Endodermal cell (in vitro differentiated cells): ENCODE data around the gene PLAGL1. TPM values are rescaled to one million over a fixed set of nuclear protein-coding genes. Genes with fewer than 3 reads are reported as not detected.

ENCODE experiments used
- DNase-seq: peaks from one replicate; pipeline ENCODE4 v3.0.0-alpha.2; 2017
- H3K27ac ChIP-seq: 2 replicates; pipeline ENCODE4 v1.5.1; 2013; ENCODE audit warnings: mild to moderate bottlenecking, low read depth, low read length, moderate library complexity
- H3K27me3 ChIP-seq: 2 replicates; pipeline ENCODE4 v1.6.1; 2013; ENCODE audit warnings: mild to moderate bottlenecking, low read length, moderate library complexity; ENCODE audit not compliant: insufficient read depth, control insufficient read depth, poor library complexity, severe bottlenecking
- H3K36me3 ChIP-seq: 2 replicates; pipeline ENCODE4 v1.7.0; 2013; ENCODE audit warnings: mild to moderate bottlenecking, low read length, moderate library complexity; ENCODE audit not compliant: control insufficient read depth, insufficient read depth
- H3K4me1 ChIP-seq: one replicate; pipeline ENCODE4 v1.7.0; 2013; ENCODE audit warnings: low read length; ENCODE audit not compliant: control insufficient read depth, insufficient read depth
- H3K4me3 ChIP-seq: 2 replicates; pipeline ENCODE4 v1.5.1; 2013; ENCODE audit warnings: mild to moderate bottlenecking, low read length, moderate library complexity
- H3K9ac ChIP-seq: 2 replicates; pipeline ENCODE4 v1.6.1; 2013; ENCODE audit warnings: mild to moderate bottlenecking, low read length, moderate library complexity; ENCODE audit not compliant: poor library complexity, severe bottlenecking; ENCODE audit errors: extremely low read depth
- H3K9me3 ChIP-seq: 2 replicates; pipeline ENCODE4 v1.6.1; 2013; ENCODE audit warnings: mild to moderate bottlenecking, low read length, moderate library complexity; ENCODE audit not compliant: control insufficient read depth
- H3K27ac Mint-ChIP-seq: 2 replicates; pipeline ENCODE4 v1.8.0; 2020; ENCODE audit warnings: mixed read lengths
- H3K27me3 Mint-ChIP-seq: 2 replicates; pipeline ENCODE4 v1.8.0; 2021; ENCODE audit warnings: mild to moderate bottlenecking, mixed read lengths; ENCODE audit not compliant: insufficient read depth
- H3K36me3 Mint-ChIP-seq: 2 replicates; pipeline ENCODE4 v1.8.0; 2020; ENCODE audit warnings: low read depth, mixed read lengths
- H3K4me1 Mint-ChIP-seq: 2 replicates; pipeline ENCODE4 v1.8.0; 2020; ENCODE audit warnings: mixed read lengths
- H3K4me3 Mint-ChIP-seq: 2 replicates; pipeline ENCODE4 v1.8.0; 2020; ENCODE audit warnings: mild to moderate bottlenecking, moderate library complexity, mixed read lengths
- H3K9me3 Mint-ChIP-seq: 2 replicates; pipeline ENCODE4 v1.8.0; 2020; ENCODE audit warnings: mild to moderate bottlenecking, mixed read lengths
- WGBS, 2 experiments: methylation state at CpG; one replicate each; pipeline versions ENCODE4 v1.1.5 to v1.1.7; 2013; ENCODE audit warnings: missing lambda C conversion rate in 2 of 2, mixed read lengths in 1 of 2; ENCODE audit not compliant: insufficient coverage in 1 of 2, insufficient read length in 1 of 2; 5-methylcytosine and 5-hydroxymethylcytosine counted together
- total RNA-seq, 2 donors: library from RNA; stranded (reverse); fragmentation: NEBNext Ultra II Directional in 1 of 2; extraction: Animal tissue kit (Norgen Biotek cat#: 25700) in 1 of 2; gene quantifications; 2 replicates in 1 of 2; 3 replicates in 1 of 2; pipeline ENCODE4 v1.2.1, GENCODE V29; 2021
- TF ChIP-seq, protein P1 (sequence below): fragments of 200-600 bp; sonication (generic); conservative IDR thresholded peaks from 2 replicates; pipeline ENCODE4 v1.5.0; 2021; ENCODE audit warnings: antibody characterized with exemption, mild to moderate bottlenecking

Gene PLAGL1
- total RNA-seq, 2 donors from 2014 or later: 1.4 to 1.6 TPM

GRCh38 chr6:143980921-143981320 lies 27.1 kb downstream of the PLAGL1 start:
- DNase-seq: no peak
- Histone ChIP-seq H3K4me3 (no peak overlapping the region), H3K9ac (no peak overlapping the region), H3K9me3 (peaks cover 14% of the 10 kb centered on the region), H3K27me3 (peaks cover 17% of the 10 kb centered on the region), H3K36me3 (no peaks in the 10 kb centered on the region), H3K27ac (no peak overlapping the region), H3K4me1 (peaks cover 1% of the 10 kb centered on the region)
- H3K36me3 Mint-ChIP-seq: no peaks in the 10 kb centered on the region
- H3K27me3 Mint-ChIP-seq: peaks cover 34% of the 10 kb centered on the region
- peaks cover 7% of the 10 kb centered on the region for H3K4me1 Mint-ChIP-seq
- H3K9me3 Mint-ChIP-seq: no peaks in the 10 kb centered on the region
- TF ChIP-seq, protein P1, sequence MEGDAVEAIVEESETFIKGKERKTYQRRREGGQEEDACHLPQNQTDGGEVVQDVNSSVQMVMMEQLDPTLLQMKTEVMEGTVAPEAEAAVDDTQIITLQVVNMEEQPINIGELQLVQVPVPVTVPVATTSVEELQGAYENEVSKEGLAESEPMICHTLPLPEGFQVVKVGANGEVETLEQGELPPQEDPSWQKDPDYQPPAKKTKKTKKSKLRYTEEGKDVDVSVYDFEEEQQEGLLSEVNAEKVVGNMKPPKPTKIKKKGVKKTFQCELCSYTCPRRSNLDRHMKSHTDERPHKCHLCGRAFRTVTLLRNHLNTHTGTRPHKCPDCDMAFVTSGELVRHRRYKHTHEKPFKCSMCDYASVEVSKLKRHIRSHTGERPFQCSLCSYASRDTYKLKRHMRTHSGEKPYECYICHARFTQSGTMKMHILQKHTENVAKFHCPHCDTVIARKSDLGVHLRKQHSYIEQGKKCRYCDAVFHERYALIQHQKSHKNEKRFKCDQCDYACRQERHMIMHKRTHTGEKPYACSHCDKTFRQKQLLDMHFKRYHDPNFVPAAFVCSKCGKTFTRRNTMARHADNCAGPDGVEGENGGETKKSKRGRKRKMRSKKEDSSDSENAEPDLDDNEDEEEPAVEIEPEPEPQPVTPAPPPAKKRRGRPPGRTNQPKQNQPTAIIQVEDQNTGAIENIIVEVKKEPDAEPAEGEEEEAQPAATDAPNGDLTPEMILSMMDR: no peak
- H3K4me3 Mint-ChIP-seq: no peak overlapping the region
- WGBS, 2 experiments: no CpG with 5 or more reads among the region's 1 CpG
- H3K27ac Mint-ChIP-seq: no peak overlapping the region

- no peak for DNase-seq
- Mint-ChIP-seq H3K4me1 (peaks cover 30% of the 10 kb centered on the region), H3K4me3 (no peak overlapping the region)
Observed at GRCh38 chr6:143976806-143977349, 31.2 kb downstream of the PLAGL1 start.

DNA sequence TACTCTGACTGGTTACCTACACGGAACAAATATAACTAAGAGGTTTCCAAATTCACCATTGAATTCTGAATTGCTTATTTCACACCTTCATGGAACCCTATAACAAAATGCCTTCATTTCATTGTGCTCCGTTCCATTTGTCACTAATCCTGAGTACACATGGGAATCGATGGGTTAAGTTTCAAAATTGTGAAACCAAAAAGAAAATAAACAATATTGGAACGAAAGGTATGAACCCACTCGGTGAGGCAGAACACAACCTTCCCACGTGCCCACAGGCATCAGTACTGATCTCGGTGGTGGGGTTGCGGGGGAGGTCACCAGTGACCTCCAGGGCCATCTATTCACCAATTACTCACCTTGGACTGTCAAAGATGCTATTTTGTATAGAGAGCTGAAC lies 34.0 kb downstream of the PLAGL1 start:
- no peak for DNase-seq
- H3K27ac Mint-ChIP-seq: no peak overlapping the region
- TF ChIP-seq, protein P1: no peak
- Histone ChIP-seq H3K27me3 (peaks cover 47% of the 10 kb centered on the region), H3K4me1 (peaks cover 33% of the 10 kb centered on the region), H3K4me3 (no peak overlapping the region), H3K36me3 (no peaks in the 10 kb centered on the region), H3K9ac (no peak overlapping the region), H3K27ac (peak overlapping the region; percentile 98), H3K9me3 (no peaks in the 10 kb centered on the region)
- peaks cover 42% of the 10 kb centered on the region for H3K4me1 Mint-ChIP-seq
- no peaks in the 10 kb centered on the region for H3K36me3 Mint-ChIP-seq
- 80 to 83% methylated on average over 2 to 6 of the region's 8 CpGs for WGBS, 2 experiments
- H3K27me3 Mint-ChIP-seq: peaks cover 72% of the 10 kb centered on the region
- H3K9me3 Mint-ChIP-seq: no peaks in the 10 kb centered on the region
- no peak overlapping the region for H3K4me3 Mint-ChIP-seq

More at GRCh38 chr6:143976806-143977349, 31.2 kb downstream of the PLAGL1 start:
- peaks cover 52% of the 10 kb centered on the region for H3K27me3 Mint-ChIP-seq
- H3K4me1 ChIP-seq: peaks cover 21% of the 10 kb centered on the region
- no peaks in the 10 kb centered on the region for H3K36me3 Mint-ChIP-seq
- H3K27me3 ChIP-seq: peaks cover 20% of the 10 kb centered on the region
- no peak overlapping the region for H3K4me3 ChIP-seq
- H3K27ac ChIP-seq: no peak overlapping the region
- H3K9ac ChIP-seq: no peak overlapping the region
- H3K36me3 ChIP-seq: no peaks in the 10 kb centered on the region
- peaks cover 14% of the 10 kb centered on the region for H3K9me3 ChIP-seq
- no peaks in the 10 kb centered on the region for H3K9me3 Mint-ChIP-seq
- TF ChIP-seq, protein P1: no peak
- WGBS, 2 experiments: 88 to 100% methylated on average over 1 of the region's 3 CpGs
- H3K27ac Mint-ChIP-seq: no peak overlapping the region
